Cerebellar nuclear complex (tissue), 1 donor: ENCODE results near the gene TRPM2.

Experiments used
- DNase-seq, 2 experiments: peaks; one replicate each; lab custom pipeline; 2025; lab: John Stamatoyannopoulos, UW

The TRPM2 gene

GRCh38 chr21:44353191-44353970 lies at the start of gene TRPM2:
TRPM2 (plus strand) TSS chr21:44353621; CDS start chr21:44353701, 80 bp downstream.
- no peak for DNase-seq

- DNase-seq: no peak
Measured at GRCh38 chr21:44304011-44304616, 49.3 kb upstream of the TRPM2 start.

GRCh38 chr21:44304877-44305293 lies 48.5 kb upstream of the TRPM2 start:
- DNase-seq: no peak

GRCh38 chr21:44305691-44306090 lies 47.7 kb upstream of the TRPM2 start:
- DNase-seq: no peak

- DNase-seq: no peak
Measured at GRCh38 chr21:44306936-44307704, 46.3 kb upstream of the TRPM2 start.

- no peak for DNase-seq
Measured at GRCh38 chr21:44310628-44311507, 42.6 kb upstream of the TRPM2 start.

- DNase-seq: no peak
Measured at GRCh38 chr21:44312089-44312488, 41.3 kb upstream of the TRPM2 start.

GRCh38 chr21:44312716-44313115 lies 40.7 kb upstream of the TRPM2 start:
- DNase-seq: no peak

GRCh38 chr21:44313451-44313850 lies 40.0 kb upstream of the TRPM2 start:
- DNase-seq: no peak

- no peak for DNase-seq
Measured at GRCh38 chr21:44314128-44314527, 39.3 kb upstream of the TRPM2 start.

- no peak for DNase-seq
Measured at GRCh38 chr21:44314561-44314960, 38.9 kb upstream of the TRPM2 start.

GRCh38 chr21:44315691-44316203 lies 37.7 kb upstream of the TRPM2 start:
- DNase-seq: no peak

GRCh38 chr21:44316277-44316900 lies 37.0 kb upstream of the TRPM2 start:
- DNase-seq: no peak

GRCh38 chr21:44317241-44317782 lies 36.1 kb upstream of the TRPM2 start:
- no peak for DNase-seq

- no peak for DNase-seq
Measured at GRCh38 chr21:44317871-44318270, 35.5 kb upstream of the TRPM2 start.

GRCh38 chr21:44318489-44319285 lies 34.7 kb upstream of the TRPM2 start:
- no peak for DNase-seq

- DNase-seq: no peak
Measured at GRCh38 chr21:44319407-44320065, 33.9 kb upstream of the TRPM2 start.

- DNase-seq: no peak
Measured at GRCh38 chr21:44320847-44321246, 32.6 kb upstream of the TRPM2 start.

GRCh38 chr21:44321846-44322450 lies 31.5 kb upstream of the TRPM2 start:
- no peak for DNase-seq
